Cerebellar cortex (tissue), 1 donor: ENCODE data around the gene DOCK7.
A peak's percentile ranks its signal among the peaks of the same experiment; 100 is the strongest.

Experiments
- DNase-seq: peaks from one replicate; pipeline ENCODE4 v3.0.0-alpha.2; 2015; ENCODE audit warnings: low spot score

Gene DOCK7

GRCh38 chr1:62448221-62448933 lies 239.8 kb downstream of the DOCK7 start:
- DNase-seq, result no peak

GRCh38 chr1:62444701-62445100 lies 243.5 kb downstream of the DOCK7 start:
- DNase-seq, result no peak

- no peak for DNase-seq
Measured at GRCh38 chr1:62439652-62440371, 248.4 kb downstream of the DOCK7 start.

- DNase-seq, result peak; percentile 28
Measured at GRCh38 chr1:62438163-62438562, 250.0 kb downstream of the DOCK7 start.

- peak; percentile 13 for DNase-seq
Measured at GRCh38 chr1:62437273-62437940, 250.8 kb downstream of the DOCK7 start.

GRCh38 chr1:62436466-62437272 lies 251.5 kb downstream of the DOCK7 start, which contains the start of gene USP1:
TSS of gene USP1 (plus strand) at chr1:62437049. CDS start at chr1:62439868, 2,819 bp downstream.
- peak; percentile 100 for DNase-seq

GRCh38 chr1:62436039-62436465 lies 252.1 kb downstream of the DOCK7 start:
- DNase-seq, result no peak

GRCh38 chr1:62435231-62436038 lies 252.8 kb downstream of the DOCK7 start:
- no peak for DNase-seq

GRCh38 chr1:62434618-62435001 lies 253.6 kb downstream of the DOCK7 start:
- DNase-seq, result no peak

- peak; percentile 14 for DNase-seq
Measured at GRCh38 chr1:62433861-62434617, 254.1 kb downstream of the DOCK7 start.

GRCh38 chr1:62429581-62429980 lies 258.6 kb downstream of the DOCK7 start:
- no peak for DNase-seq

- DNase-seq, result no peak
Measured at GRCh38 chr1:62428351-62428750, 259.8 kb downstream of the DOCK7 start.

GRCh38 chr1:62426794-62427193 lies 261.4 kb downstream of the DOCK7 start:
- no peak for DNase-seq

- no peak for DNase-seq
Measured at GRCh38 chr1:62426237-62426636, 261.9 kb downstream of the DOCK7 start.

GRCh38 chr1:62425041-62425440 lies 263.1 kb downstream of the DOCK7 start:
- DNase-seq, result no peak

- DNase-seq, result no peak
Measured at GRCh38 chr1:62424411-62424810, 263.8 kb downstream of the DOCK7 start.

- no peak for DNase-seq
Measured at GRCh38 chr1:62423580-62424242, 264.5 kb downstream of the DOCK7 start.

- no peak for DNase-seq
Measured at GRCh38 chr1:62420214-62420613, 268.0 kb downstream of the DOCK7 start.

- no peak for DNase-seq
Measured at GRCh38 chr1:62417351-62417999, 270.7 kb downstream of the DOCK7 start.
